Renal cortical epithelial cell (primary cell): ENCODE measurements around the gene BNIP2. TPM values are rescaled to one million over a fixed set of nuclear protein-coding genes. Genes with fewer than 3 reads are reported as not detected.
A peak's percentile ranks its signal among the peaks of the same experiment; 100 is the strongest.
"Not testable (repeated sequence)": the region's sequence is repeated elsewhere in the genome, so short reads cannot be mapped to it uniquely, and the experiment has no call there.

Source experiments
- DNase-seq: peaks from one replicate; pipeline ENCODE4 v3.0.0-alpha.2; 2011; ENCODE audit warnings: low read depth
- total RNA-seq: library from RNA; depleted of rRNA; stranded (reverse); fragments of >200 nt; gene quantifications from 2 replicates; pipeline ENCODE4 v1.2.3, GENCODE V29; 2014

BNIP2 gene
- total RNA-seq, 1 donor from 2014 or later = 153 TPM

GRCh38 chr15:59688423-59688781 lies 718 bp downstream of the BNIP2 start:
- peak; percentile 70 for DNase-seq

GRCh38 chr15:59687836-59688235 lies 1.3 kb downstream of the BNIP2 start:
- peak; percentile 21 for DNase-seq

- no peak for DNase-seq
These were observed 2.7 kb downstream of the BNIP2 start for GRCh38 chr15:59686389-59686788.

DNA sequence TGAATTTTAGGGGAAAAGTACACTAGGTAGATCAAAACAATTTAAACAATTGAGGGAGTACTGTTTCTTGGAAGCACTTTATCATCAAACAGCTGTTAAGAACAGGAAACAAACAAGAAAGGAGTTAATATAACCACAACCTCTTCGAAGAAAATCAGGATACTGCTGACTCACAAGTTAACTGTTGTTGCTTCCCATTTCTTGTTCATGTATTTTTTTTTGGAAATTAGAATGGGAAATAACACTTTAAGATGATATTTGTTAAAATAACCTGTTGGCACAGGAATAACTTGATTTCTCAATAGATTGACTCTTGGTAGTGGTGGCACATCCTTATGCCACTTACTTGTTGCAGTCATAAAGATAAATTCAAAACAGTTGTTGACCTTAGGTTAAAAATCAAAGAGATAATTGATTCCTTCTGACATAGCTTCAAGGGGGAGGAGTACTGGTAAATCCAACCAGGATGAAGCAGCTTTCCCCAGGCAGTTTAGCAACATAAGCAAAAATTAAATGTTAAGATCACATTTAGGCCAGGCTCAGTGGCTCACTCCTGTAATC lies 3.3 kb downstream of the BNIP2 start:
- DNase-seq = peak; percentile 72

- DNase-seq = no peak
These were observed 8.2 kb downstream of the BNIP2 start for GRCh38 chr15:59680870-59681269.

- no peak for DNase-seq
These were observed 8.8 kb downstream of the BNIP2 start for GRCh38 chr15:59680346-59680745.

- DNase-seq = no peak
These were observed 10.5 kb downstream of the BNIP2 start for GRCh38 chr15:59678620-59679019.

GRCh38 chr15:59678172-59678571 lies 10.9 kb downstream of the BNIP2 start:
- DNase-seq = no peak

DNA sequence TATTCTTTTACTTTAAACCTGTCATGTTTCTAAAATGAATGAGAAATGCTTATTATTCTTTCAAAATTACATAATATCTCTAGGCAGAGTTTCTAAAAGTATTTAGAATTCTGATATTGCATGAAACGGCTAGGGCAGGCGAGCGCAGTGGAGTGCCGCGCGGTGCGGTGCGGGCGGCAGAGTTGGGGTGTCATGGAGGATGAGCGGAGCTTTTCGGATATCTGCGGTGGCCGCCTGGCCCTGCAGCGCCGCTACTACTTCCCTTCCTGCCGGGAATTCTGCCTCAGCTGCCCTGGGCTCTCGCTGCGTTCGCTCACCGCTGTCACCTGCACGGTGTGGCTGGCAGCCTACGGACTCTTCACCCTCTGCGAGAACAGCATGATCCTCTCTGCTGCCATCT lies 12.6 kb downstream of the BNIP2 start:
- DNase-seq = no peak

- DNase-seq = no peak
These were observed 14.7 kb downstream of the BNIP2 start for GRCh38 chr15:59674361-59674877.

DNA sequence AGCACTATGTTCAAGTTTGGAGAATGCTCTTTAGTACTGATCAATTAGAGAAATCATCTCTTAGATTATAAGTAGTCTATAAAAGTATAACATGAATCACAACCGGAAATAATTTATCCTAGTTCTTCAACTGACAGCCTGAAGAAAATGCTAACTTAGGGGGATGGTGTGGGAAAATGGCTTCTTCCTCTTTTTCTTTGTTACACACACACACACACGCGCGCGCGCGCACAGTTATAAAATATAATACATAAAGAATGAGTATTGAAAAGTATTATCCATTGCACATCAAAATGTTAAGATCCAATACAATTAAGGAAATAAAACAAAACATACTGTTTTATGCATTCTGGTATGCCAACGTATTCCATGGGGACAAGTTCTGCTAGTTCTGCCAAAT lies 20.6 kb downstream of the BNIP2 start:
- no peak for DNase-seq

DNA sequence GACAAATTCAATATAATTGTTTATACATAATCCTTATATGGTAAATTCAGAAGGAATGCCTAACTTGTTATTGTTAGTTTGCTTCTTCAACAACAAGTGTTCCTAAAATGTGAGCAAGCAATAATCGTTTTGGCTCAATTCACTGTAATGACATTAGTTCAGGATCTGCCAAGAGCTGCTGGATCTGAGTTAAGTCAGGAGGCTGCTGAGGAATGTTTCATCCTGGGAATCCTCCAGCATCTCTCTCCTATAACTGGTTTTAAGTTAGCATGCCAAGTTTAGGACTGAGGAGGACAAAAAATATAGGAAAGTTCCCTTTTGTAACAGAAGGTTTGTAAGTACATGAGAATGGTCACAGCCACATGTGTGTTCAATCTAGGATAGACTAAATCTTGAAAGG lies 26.9 kb downstream of the BNIP2 start:
- DNase-seq = no peak

DNA sequence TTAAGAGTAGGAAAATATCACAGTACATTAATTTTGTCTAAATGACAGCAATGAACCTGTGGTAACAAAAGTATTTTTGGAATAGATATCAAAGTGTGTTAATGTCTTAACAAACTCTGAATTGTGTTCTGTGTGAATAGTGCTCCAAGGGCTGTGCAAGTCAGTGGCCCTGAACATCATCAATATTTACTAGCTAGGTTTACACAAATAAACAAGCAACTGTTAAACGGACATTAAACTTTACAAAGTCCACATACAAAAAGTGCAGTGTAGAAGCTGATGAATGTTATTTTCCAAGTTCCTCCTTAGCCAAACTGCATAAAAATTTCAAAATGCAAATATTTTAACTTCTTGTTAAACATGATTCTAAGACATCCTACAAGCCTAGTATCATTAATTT lies 29.8 kb downstream of the BNIP2 start:
- no peak for DNase-seq

DNA sequence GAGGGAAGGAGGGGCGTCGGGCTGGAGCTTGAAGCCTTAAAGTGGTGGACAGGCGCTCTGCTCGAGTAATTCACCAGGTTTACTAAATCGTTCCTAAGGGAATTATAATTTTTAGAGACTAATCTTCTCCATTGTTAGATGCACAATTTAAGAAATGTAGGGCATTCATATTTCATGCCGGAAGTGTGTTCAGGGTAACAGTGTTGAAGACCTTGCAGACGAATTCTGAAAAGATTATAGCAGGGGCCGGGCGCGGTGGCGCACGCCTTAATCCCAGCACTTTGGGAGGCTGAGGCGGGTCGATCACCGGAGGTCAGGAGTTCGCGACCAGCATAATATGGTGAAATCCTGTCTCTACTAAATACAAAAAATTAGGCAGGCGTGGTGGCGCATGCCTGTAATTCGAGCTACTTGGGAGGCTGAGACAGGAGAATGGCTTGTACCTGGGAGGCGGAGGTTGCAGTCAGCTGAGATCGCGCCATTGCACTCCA lies 31.4 kb downstream of the BNIP2 start:
- DNase-seq = no peak

- DNase-seq = peak; percentile 88
These were observed 32.1 kb downstream of the BNIP2 start, which contains the start of gene GTF2A2 for GRCh38 chr15:59656897-59657634. GTF2A2 (minus strand) TSS chr15:59657515; CDS start chr15:59652277, 5,238 bp downstream.

DNA sequence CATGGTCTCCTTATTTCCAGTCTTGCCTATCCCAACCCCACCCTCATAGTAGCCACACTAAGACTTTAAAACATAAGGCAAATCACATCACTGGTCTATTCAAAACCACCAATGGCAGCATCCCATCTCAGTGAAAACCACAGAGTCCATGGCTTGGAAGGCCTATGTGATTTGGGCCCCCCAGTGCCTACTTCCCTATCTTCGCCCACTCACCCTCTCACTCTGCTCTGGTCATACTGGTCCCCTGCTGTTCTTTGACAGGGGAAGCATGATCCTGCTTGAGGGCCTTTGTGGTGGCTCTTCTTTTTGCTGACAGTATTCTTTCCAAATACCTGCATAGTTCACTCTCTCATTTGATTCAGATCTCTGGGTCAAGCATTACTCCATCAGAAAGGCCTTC lies 35.1 kb downstream of the BNIP2 start:
- DNase-seq = no peak

DNA sequence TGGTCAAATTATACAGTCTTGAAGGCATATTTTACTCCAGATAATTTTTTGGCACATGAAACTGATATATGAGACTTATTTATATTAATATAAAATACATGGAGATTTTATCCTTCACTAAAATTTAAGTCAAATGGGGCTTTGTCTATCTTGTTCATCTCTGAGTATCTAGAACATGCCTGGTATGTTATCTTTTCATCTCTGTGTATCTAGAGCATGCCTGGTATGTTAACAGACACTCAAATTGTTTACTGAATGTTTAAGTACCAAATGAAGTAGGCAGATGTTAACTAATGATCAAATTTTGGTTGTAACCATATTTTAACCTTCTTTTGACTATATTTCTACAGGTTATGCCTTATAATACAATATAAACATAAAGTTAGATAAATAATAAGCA lies 39.5 kb downstream of the BNIP2 start:
- no peak for DNase-seq

- DNase-seq = no peak
These were observed 42.0 kb downstream of the BNIP2 start for GRCh38 chr15:59647085-59647484.

- DNase-seq = no peak
These were observed 42.8 kb downstream of the BNIP2 start for GRCh38 chr15:59646277-59646676.

DNA sequence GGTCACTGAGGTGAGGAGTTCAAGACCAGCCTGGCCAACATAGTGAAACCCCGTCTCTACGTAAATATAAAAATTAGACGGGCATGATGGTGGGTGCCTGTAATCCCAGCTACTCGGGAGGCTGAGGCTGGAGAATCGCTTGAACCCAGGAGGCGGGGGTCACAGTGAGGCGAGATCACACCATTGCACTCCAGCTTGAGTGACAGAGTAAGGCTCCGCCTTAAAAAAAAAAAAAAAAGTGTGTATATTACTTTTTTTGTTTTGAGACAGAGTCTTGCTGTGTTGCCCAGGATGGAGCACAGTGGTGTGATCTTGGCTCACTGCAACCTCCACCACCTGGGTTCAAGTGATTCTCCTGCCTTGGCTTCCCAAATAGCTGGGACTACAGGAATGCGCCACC lies 43.3 kb downstream of the BNIP2 start:
- DNase-seq = not testable (repeated sequence)

- DNase-seq = no peak
These were observed 44.4 kb downstream of the BNIP2 start for GRCh38 chr15:59644756-59645155.

DNA sequence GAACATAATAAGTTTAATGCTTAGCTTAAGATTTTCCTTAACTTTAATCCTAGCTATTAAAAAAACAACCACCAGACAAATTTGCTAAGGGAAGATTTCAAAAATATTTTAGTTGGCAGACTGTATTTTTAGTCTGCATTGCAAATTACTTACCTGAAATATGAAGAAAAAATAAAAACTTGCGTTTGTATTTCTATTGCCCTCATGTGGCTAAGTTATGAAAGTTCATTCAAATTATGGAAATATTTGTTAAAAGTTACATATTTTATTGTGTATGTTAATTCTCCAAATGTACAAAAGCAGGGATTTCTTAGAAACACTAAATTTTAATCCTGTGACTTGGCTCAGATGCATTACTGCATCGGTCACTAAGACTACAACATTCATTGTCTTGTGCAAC lies 46.8 kb downstream of the BNIP2 start:
- no peak for DNase-seq

- DNase-seq = not testable (repeated sequence)
These were observed 51.6 kb downstream of the BNIP2 start for GRCh38 chr15:59637507-59637906.
